Fibroblast of lung (primary cell): ENCODE measurements around the gene HMGXB4. TPM values are rescaled to one million over a fixed set of nuclear protein-coding genes. Genes with fewer than 3 reads are reported as not detected.
A peak's percentile ranks its signal among the peaks of the same experiment; 100 is the strongest.

Experiments used
- DNase-seq, 2 donors: peaks; one replicate each; pipeline versions ENCODE4 v3.0.0 to v3.0.0-alpha.2; 2010; ENCODE audit warnings: low read depth in 2 of 2
- H2AFZ ChIP-seq: 2 replicates; pipeline ENCODE4 v1.5.1; 2012; ENCODE audit warnings: low read length, control low read depth, inconsistent platforms
- H3K27ac ChIP-seq: 2 replicates; pipeline ENCODE4 v1.5.1; 2011; ENCODE audit warnings: low read length, control low read depth; ENCODE audit not compliant: insufficient read depth
- H3K27me3 ChIP-seq: 2 replicates; pipeline ENCODE4 v1.5.1; 2011; ENCODE audit warnings: mild to moderate bottlenecking, low read length; ENCODE audit not compliant: control insufficient read depth, insufficient read depth
- H3K36me3 ChIP-seq: 2 replicates; pipeline ENCODE4 v1.5.1; 2011; ENCODE audit warnings: low read length; ENCODE audit not compliant: control insufficient read depth, insufficient read depth
- H3K4me1 ChIP-seq: 2 replicates; pipeline ENCODE4 v1.5.1; 2011; ENCODE audit warnings: low read length; ENCODE audit not compliant: control insufficient read depth, insufficient read depth; ENCODE audit errors: extremely low read depth
- H3K4me2 ChIP-seq: 2 replicates; pipeline ENCODE4 v1.5.1; 2011; ENCODE audit warnings: low read length, control low read depth; ENCODE audit not compliant: insufficient read depth; ENCODE audit errors: extremely low read depth
- H3K4me3 ChIP-seq, 4 experiments: fragments of 200-600 bp in 1 of 4; sonication (generic) in 1 of 4; replicated peaks in 1 of 4; 2 replicates each; pipeline ENCODE4 v1.5.1; 2011 to 2016; ENCODE audit warnings: low read length in 4 of 4, low read depth in 3 of 4, mild to moderate bottlenecking in 3 of 4, control low read depth in 2 of 4, inconsistent platforms in 1 of 4, mixed read lengths in 1 of 4; ENCODE audit not compliant: insufficient read depth in 1 of 4; ENCODE audit errors: control extremely low read depth in 1 of 4
- H3K79me2 ChIP-seq: 2 replicates; pipeline ENCODE4 v1.5.1; 2012; ENCODE audit warnings: mild to moderate bottlenecking, low read length, inconsistent platforms; ENCODE audit not compliant: control insufficient read depth, insufficient read depth
- H3K9ac ChIP-seq: 2 replicates; pipeline ENCODE4 v1.5.1; 2011; ENCODE audit warnings: mild to moderate bottlenecking, low read length, control low read depth; ENCODE audit not compliant: insufficient read depth
- H3K9me3 ChIP-seq: 2 replicates; pipeline ENCODE4 v1.5.1; 2012; ENCODE audit warnings: low read depth, low read length; ENCODE audit not compliant: control insufficient read depth, insufficient read depth
- H4K20me1 ChIP-seq: 2 replicates; pipeline ENCODE4 v1.5.1; 2011; ENCODE audit warnings: low read length; ENCODE audit not compliant: control insufficient read depth, insufficient read depth; ENCODE audit errors: extremely low read depth
- CTCF ChIP-seq, 2 donors: IDR thresholded peaks in 1 of 2; conservative IDR thresholded peaks in 1 of 2; 1 replicate in 1 of 2; 2 replicates in 1 of 2; pipeline ENCODE4 v1.5.1; 2011 to 2012; ENCODE audit warnings: low read length in 2 of 2, control low read depth in 1 of 2, inconsistent platforms in 1 of 2, low read depth in 1 of 2, mild to moderate bottlenecking in 1 of 2
- EZH2 ChIP-seq: IDR thresholded peaks from 2 replicates; pipeline ENCODE4 v1.5.1; 2012; ENCODE audit warnings: low read length, control low read depth, mild to moderate bottlenecking; ENCODE audit errors: missing control alignments
- polyA plus RNA-seq, 2 donors: library from polyadenylated mRNA; depleted of rRNA in 1 of 2; stranded (reverse) in 1 of 2; unstranded in 1 of 2; fragments of >200 nt; gene quantifications; 2 replicates each; pipeline ENCODE4 v1.2.1, GENCODE V29; 2011 to 2012; ENCODE audit warnings: missing spikeins in 1 of 2
- total RNA-seq: library from RNA; depleted of rRNA; stranded (reverse); fragments of >200 nt; gene quantifications from 2 replicates; pipeline ENCODE4 v1.2.1, GENCODE V29; 2014

The HMGXB4 gene
- total and polyA plus RNA-seq, 2 donors (not counting 1 experiment from before 2014, with no cell fraction given), result 17.3 to 31.2 TPM

- no peak overlapping the region for H3K4me3 ChIP-seq
- no peaks in the 10 kb centered on the region for H3K9me3 ChIP-seq
- peaks cover 12% of the 10 kb centered on the region for H3K79me2 ChIP-seq
- no peak overlapping the region for H2AFZ ChIP-seq
- no peak for DNase-seq
- H3K4me2 ChIP-seq, result no peak overlapping the region
- H3K36me3 ChIP-seq, result peaks cover 2% of the 10 kb centered on the region
- no peak overlapping the region for H3K9ac ChIP-seq
- no peaks in the 10 kb centered on the region for H3K27me3 ChIP-seq
- H3K4me1 ChIP-seq, result peaks cover 21% of the 10 kb centered on the region
- peak overlapping the region; percentile 75 for H3K27ac ChIP-seq
- TF ChIP-seq EZH2 (no peak), CTCF (conservative IDR thresholded peaks at IDR 0.05 in 1 of 2, IDR thresholded peaks at IDR 0.05 in 1 of 2; ENCODE audit: low read depth in 1 of 2, low read length in 2 of 2) (no peak)
- H4K20me1 ChIP-seq, result peaks cover 2% of the 10 kb centered on the region
Observed at GRCh38 chr22:35314161-35314942, 57.1 kb downstream of the HMGXB4 start.

DNA sequence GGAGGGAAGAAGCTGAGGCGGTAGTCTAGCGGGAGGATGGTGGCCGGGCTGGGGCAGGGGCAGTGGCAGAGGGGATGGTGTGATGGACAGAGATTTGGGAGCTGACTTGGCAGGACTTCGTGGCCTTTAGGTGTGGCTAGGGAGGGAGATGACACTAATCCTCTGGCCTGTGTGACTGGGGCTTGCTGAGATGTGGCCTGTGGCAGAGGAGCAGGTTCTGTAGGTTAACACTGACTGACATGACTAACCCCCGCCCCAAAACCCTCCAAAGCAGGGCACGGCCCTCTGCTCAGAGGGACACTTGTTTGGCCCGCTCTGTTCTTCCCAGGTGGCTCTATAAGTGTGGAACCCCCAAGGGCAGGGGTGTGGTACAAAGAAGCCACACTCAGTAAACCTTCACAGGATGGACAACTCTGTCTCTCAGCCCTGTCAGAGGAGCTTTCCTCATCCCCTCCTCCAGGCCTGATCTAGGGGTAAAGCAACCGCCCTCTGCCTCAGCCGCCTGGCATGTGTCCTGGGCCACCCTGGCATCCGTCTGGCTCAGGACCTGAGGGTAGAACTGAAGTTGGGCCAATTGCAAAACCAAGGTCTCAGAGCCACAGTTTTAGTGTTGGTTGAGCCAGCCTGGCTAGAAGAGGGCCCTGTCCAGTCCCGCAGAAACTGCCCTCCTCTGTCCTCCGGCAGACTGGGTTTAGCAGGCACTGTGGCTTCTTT, 58.0 kb downstream of the HMGXB4 start:
- Histone ChIP-seq H3K4me3 (no peak overlapping the region), H2AFZ (no peak overlapping the region), H4K20me1 (peaks cover 2% of the 10 kb centered on the region), H3K9ac (no peak overlapping the region), H3K4me1 (peaks cover 21% of the 10 kb centered on the region), H3K79me2 (peaks cover 12% of the 10 kb centered on the region), H3K36me3 (peaks cover 4% of the 10 kb centered on the region), H3K27ac (no peak overlapping the region), H3K9me3 (no peaks in the 10 kb centered on the region), H3K4me2 (no peak overlapping the region), H3K27me3 (no peaks in the 10 kb centered on the region)
- no peak for DNase-seq
- TF ChIP-seq EZH2 (no peak), CTCF (conservative IDR thresholded peaks at IDR 0.05 in 1 of 2, IDR thresholded peaks at IDR 0.05 in 1 of 2; ENCODE audit: low read depth in 1 of 2, low read length in 2 of 2) (no peak)
